Measurements from ENCODE around the gene BRD3OS. TPM values are rescaled to one million over a fixed set of nuclear protein-coding genes. Genes with fewer than 3 reads are reported as not detected.

The BRD3OS gene
- total and polyA plus RNA-seq, 7 donors, result 3.9 to 19.4 (median 11.7) TPM

DNA sequence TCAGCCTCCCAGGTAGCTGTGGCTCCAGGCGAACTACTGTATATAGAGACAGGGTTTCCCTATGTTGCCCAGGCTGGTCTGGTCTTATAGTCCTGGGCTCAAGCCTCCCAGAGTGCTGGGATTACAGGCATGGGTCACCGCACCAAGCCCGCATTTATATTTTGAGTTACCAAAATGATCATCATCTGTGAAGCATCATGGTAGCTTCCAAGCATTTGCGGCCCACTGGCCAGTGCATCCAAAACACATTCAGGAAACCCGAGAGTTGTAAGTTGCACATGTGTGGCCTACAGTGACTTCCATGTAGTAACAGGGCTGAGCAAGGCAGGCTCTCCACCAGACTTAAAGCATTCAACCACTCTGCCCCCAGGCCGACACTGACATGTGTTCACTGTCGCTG lies 2.3 kb downstream of the BRD3OS start:
- intact Hi-C loops (cut with DNase I), result loop anchor here (10.0 kb wide), 1 partner anchor 617 kb away; the partner anchor contains the start of gene COL5A1
- peaks cover 0 to 20% (median 11%) of the 10 kb centered on the region in 4 donors for H3K4me1 ChIP-seq
- H3K36me3 ChIP-seq, result peaks cover under 1 to 54% (median 6%) of the 10 kb centered on the region in 4 donors
- 95 to 98% methylated on average over 7 of the region's 7 CpGs for WGBS, 2 donors
- H3K27me3 ChIP-seq, result no peaks in the 10 kb centered on the region
- no peak overlapping the region for H3K27ac ChIP-seq
- DNase-seq, result no peak
- no peak overlapping the region for H3K4me3 ChIP-seq
- no peaks in the 10 kb centered on the region for H3K9me3 ChIP-seq
- no peak for TF ChIP-seq POLR2A (IDR thresholded peaks at IDR 0.05)

DNA sequence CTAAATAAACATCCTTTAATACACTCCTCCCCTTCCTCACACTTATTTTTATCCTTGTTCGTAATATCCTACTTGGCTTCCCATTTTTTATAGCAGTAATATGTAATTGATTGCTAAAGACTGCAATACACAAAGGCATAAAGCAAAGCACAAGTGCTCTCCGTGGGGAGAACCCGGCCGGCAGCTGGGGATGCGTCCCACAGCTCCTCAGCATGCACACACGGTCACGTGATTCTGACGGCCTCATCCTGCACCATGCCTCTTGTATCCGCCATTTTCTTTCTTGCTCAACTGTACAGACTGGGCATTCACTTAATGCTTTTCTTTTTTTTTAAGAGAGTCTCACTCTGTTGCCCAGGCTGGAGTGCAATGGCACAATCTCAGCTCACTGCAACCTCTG lies 2.8 kb downstream of the BRD3OS start:
- Histone ChIP-seq H3K27me3 (no peaks in the 10 kb centered on the region), H3K9me3 (no peaks in the 10 kb centered on the region), H3K4me3 (no peak overlapping the region), H3K27ac (no peak overlapping the region), H3K4me1 (peaks cover 0 to 20% (median 11%) of the 10 kb centered on the region in 4 donors), H3K36me3 (peaks cover 6 to 59% (median 10%) of the 10 kb centered on the region in 4 donors)
- peak; percentile 57 for DNase-seq
- 95 to 97% methylated on average over 9 of the region's 9 CpGs for WGBS, 2 donors
- intact Hi-C loops (cut with DNase I), result loop anchor here (10.0 kb wide), 1 partner anchor 617 kb away; the partner anchor contains the start of gene COL5A1
- TF ChIP-seq POLR2A (IDR thresholded peaks at IDR 0.05) (no peak), EP300 (IDR thresholded peaks at IDR 0.05) (no peak), POLR2AphosphoS5 (IDR thresholded peaks at IDR 0.05) (no peak)
- TF ChIP-seq, protein P1, sequence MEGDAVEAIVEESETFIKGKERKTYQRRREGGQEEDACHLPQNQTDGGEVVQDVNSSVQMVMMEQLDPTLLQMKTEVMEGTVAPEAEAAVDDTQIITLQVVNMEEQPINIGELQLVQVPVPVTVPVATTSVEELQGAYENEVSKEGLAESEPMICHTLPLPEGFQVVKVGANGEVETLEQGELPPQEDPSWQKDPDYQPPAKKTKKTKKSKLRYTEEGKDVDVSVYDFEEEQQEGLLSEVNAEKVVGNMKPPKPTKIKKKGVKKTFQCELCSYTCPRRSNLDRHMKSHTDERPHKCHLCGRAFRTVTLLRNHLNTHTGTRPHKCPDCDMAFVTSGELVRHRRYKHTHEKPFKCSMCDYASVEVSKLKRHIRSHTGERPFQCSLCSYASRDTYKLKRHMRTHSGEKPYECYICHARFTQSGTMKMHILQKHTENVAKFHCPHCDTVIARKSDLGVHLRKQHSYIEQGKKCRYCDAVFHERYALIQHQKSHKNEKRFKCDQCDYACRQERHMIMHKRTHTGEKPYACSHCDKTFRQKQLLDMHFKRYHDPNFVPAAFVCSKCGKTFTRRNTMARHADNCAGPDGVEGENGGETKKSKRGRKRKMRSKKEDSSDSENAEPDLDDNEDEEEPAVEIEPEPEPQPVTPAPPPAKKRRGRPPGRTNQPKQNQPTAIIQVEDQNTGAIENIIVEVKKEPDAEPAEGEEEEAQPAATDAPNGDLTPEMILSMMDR (IDR thresholded peaks at IDR 0.05), result no peak

DNA sequence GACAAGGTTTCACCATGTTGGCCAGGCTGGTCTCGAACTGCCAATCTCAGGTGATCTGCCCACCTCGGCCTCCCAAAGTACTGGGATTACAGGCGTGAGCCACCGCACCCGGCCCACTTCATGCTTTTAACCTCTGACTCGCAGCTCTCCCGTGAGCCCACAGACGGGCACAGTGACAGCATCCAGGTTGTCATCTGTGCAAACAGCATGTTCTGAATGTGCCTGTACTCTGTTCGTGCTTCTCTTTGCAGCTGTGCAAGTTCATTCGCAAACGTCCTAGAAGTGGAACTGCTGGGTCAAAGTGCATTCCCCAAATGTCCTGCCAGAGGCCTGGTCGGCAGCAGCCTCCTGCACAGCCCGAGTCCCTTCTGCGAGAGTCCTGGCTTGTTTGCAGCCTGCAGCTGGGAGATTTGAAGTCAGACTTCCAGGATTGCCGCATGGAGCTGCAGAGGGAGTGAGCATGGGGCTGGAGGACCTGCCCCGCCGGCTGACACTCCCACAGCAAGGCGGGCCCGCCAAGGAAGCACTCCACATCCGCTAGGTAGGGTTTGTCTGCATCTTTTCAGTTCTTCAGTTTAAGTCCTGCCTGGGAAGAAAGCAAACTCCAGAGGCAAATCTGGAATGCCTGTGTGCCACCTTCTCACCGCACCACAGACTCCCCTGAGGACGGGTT lies 3.4 kb downstream of the BRD3OS start:
- WGBS, 2 donors, result 83 to 89% methylated on average over 22 of the region's 22 CpGs
- peaks cover 12 to 65% (median 16%) of the 10 kb centered on the region in 4 donors for H3K36me3 ChIP-seq
- intact Hi-C loops (cut with DNase I), result loop anchor here (10.0 kb wide), 1 partner anchor 616 kb away; the partner anchor contains the start of gene COL5A1
- TF ChIP-seq POLR2A (IDR thresholded peaks at IDR 0.05) (no peak), EP300 (IDR thresholded peaks at IDR 0.05) (no peak)
- H3K27ac ChIP-seq, result no peak overlapping the region
- H3K9me3 ChIP-seq, result no peaks in the 10 kb centered on the region
- no peaks in the 10 kb centered on the region for H3K27me3 ChIP-seq
- DNase-seq, result peak; percentile 57
- peaks cover 0 to 20% (median 11%) of the 10 kb centered on the region in 4 donors for H3K4me1 ChIP-seq
- no peak overlapping the region for H3K4me3 ChIP-seq

DNA sequence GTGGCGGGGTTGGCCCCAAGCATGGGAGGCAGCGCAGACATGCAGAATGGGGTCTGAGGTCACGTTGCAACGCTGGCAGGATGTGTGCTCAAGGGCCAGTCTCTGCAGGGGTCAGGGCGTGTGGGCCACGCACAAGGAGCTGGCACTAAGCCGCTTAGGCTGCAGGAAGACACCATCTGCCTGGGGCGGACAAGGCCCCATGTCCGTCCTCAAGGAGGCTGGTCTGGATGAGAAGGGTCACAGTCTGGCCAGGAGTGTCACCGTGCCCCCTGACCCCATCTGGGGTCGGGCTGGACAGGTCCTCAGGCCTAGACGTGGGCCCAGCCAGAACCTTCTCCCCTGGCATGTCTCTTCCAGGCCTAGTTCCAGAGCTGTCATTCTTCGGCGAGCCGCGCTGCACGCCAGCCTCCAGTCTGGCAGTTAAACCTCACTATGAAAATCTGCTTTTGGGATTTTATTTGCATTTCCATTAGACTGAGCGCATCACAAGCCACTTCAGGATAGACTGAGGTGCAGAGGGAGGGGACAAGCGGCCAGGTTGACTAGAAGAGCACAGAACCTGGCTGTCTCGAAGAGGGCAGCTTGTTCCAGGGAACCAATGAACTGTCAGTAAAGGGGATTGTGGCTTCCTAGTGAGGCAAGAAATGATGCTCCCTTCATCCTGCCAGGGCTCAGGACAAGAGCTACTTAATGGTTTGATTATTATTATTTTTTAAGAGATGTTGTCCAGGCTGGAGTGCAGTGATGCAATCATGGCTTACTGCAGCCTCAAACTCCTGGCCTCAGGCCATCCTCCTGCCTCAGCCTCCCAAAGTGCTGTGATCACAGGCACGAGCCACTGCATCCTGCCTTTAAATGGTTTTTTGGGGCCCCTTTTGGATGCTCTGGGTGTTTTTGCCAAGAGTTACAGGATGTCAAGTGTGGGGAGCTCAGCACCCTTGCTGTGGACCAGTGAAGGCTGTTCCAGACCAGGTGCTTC lies 4.3 kb downstream of the BRD3OS start:
- no peak overlapping the region for H3K4me3 ChIP-seq
- WGBS, 2 donors, result 91 to 92% methylated on average over 21 of the region's 21 CpGs
- H3K27ac ChIP-seq, result no peak overlapping the region
- no peaks in the 10 kb centered on the region for H3K27me3 ChIP-seq
- peaks cover 19 to 74% (median 24%) of the 10 kb centered on the region in 4 donors for H3K36me3 ChIP-seq
- H3K9me3 ChIP-seq, result no peaks in the 10 kb centered on the region
- intact Hi-C loops (cut with DNase I), result loop anchor here (10.0 kb wide), 1 partner anchor 615 kb away; the partner anchor contains the start of gene COL5A1
- peaks cover 0 to 16% (median 11%) of the 10 kb centered on the region in 4 donors for H3K4me1 ChIP-seq
- peak; percentile 52 for DNase-seq
- TF ChIP-seq, protein P1 (IDR thresholded peaks at IDR 0.05), result no peak

DNA sequence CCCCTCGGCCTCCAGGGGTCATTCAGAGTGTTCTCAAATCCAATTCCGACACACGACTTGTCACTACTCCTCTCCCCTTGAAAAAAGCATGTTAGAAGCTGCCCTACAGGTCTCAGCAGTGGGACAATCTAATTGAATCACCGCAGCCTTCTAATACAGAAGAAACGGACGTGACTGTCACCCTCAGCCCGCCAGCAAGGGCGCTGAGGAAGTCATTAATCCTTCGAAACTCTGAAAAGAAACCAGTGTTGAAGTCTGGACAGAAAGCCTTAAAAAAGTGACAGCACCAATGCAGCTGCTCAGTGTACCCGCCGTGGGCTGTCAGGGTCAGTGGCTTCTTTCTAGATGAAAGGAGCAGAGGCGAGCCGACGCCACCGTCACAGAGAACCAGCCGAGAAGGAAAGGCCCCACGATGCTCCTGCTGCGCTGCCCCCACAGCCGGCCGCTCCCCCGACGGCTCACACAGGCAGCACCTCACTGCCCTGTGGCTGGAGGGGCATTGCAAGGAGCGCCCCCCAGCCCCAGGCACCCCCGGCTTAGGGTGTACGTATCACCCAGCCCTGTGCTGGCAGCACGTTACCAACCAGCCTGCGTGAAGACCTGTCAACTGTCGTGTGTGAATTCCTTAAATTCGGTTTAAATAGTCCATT lies 5.7 kb downstream of the BRD3OS start:
- 91 to 94% methylated on average over 29 of the region's 29 CpGs for WGBS, 2 donors
- no peak overlapping the region for H3K27ac ChIP-seq
- TF ChIP-seq EP300 (IDR thresholded peaks at IDR 0.05), result no peak
- no peak for TF ChIP-seq POLR2AphosphoS5 (IDR thresholded peaks at IDR 0.05)
- TF ChIP-seq, protein P1 (IDR thresholded peaks at IDR 0.05), result no peak
- TF ChIP-seq POLR2A (IDR thresholded peaks at IDR 0.05), result no peak
- DNase-seq, result peak; percentile 54
- H3K4me1 ChIP-seq, result peaks cover 0 to 9% (median 8%) of the 10 kb centered on the region in 4 donors
- intact Hi-C loops (cut with DNase I), result no loop called here
- H3K36me3 ChIP-seq, result peaks cover 30 to 88% (median 38%) of the 10 kb centered on the region in 4 donors
- H3K9me3 ChIP-seq, result no peaks in the 10 kb centered on the region
- H3K4me3 ChIP-seq, result no peak overlapping the region
- H3K27me3 ChIP-seq, result no peaks in the 10 kb centered on the region
